HUES6 (cell line): ENCODE measurements around the gene SLC3A2.
A peak's percentile ranks its signal among the peaks of the same experiment; 100 is the strongest.
"Not testable (repeated sequence)": the region's sequence is repeated elsewhere in the genome, so short reads cannot be mapped to it uniquely, and the experiment has no call there.

ENCODE experiments used
- H3K27ac ChIP-seq: 2 replicates; pipeline ENCODE4 v1.7.0; 2013; ENCODE audit warnings: low read depth, mild to moderate bottlenecking, low read length, inconsistent platforms
- H3K27me3 ChIP-seq: 2 replicates; pipeline ENCODE4 v1.6.1; 2013; ENCODE audit warnings: low read length; ENCODE audit not compliant: control insufficient read depth, insufficient read depth
- H3K36me3 ChIP-seq: 2 replicates; pipeline ENCODE4 v1.6.1; 2013; ENCODE audit warnings: low read length; ENCODE audit not compliant: control insufficient read depth, insufficient read depth
- H3K4me1 ChIP-seq: 2 replicates; pipeline ENCODE4 v1.6.1; 2013; ENCODE audit warnings: low read length; ENCODE audit not compliant: control insufficient read depth, insufficient read depth
- H3K4me3 ChIP-seq: 2 replicates; pipeline ENCODE4 v1.5.1; 2013; ENCODE audit warnings: low read depth, low read length
- H3K9ac ChIP-seq: one replicate; pipeline ENCODE4 v1.6.1; 2013; ENCODE audit warnings: mild to moderate bottlenecking, low read length
- H3K9me3 ChIP-seq: 2 replicates; pipeline ENCODE4 v1.6.1; 2013; ENCODE audit warnings: low read depth, low read length; ENCODE audit not compliant: control insufficient read depth, insufficient read depth

SLC3A2 gene

GRCh38 chr11:62926680-62927455 lies 46.2 kb downstream of the SLC3A2 start:
- peak overlapping the region; percentile 7 for H3K9ac ChIP-seq
- H3K4me1 ChIP-seq, result peaks cover 35% of the 10 kb centered on the region
- H3K27ac ChIP-seq, result no peak overlapping the region
- peak overlapping the region; percentile 75 for H3K4me3 ChIP-seq
- H3K27me3 ChIP-seq, result peaks cover 74% of the 10 kb centered on the region
- H3K36me3 ChIP-seq, result no peaks in the 10 kb centered on the region
- H3K9me3 ChIP-seq, result no peaks in the 10 kb centered on the region

- peaks cover 63% of the 10 kb centered on the region for H3K27me3 ChIP-seq
- no peaks in the 10 kb centered on the region for H3K36me3 ChIP-seq
- peaks cover 32% of the 10 kb centered on the region for H3K4me1 ChIP-seq
- H3K9ac ChIP-seq, result no peak overlapping the region
- H3K27ac ChIP-seq, result no peak overlapping the region
- H3K4me3 ChIP-seq, result no peak overlapping the region
- H3K9me3 ChIP-seq, result no peaks in the 10 kb centered on the region
Observed at GRCh38 chr11:62928011-62928410, 47.3 kb downstream of the SLC3A2 start.

- H3K9me3 ChIP-seq, result no peaks in the 10 kb centered on the region
- peaks cover 47% of the 10 kb centered on the region for H3K27me3 ChIP-seq
- no peak overlapping the region for H3K27ac ChIP-seq
Observed at GRCh38 chr11:62930157-62930556, 49.5 kb downstream of the SLC3A2 start.

GRCh38 chr11:62930666-62931065 lies 50.0 kb downstream of the SLC3A2 start:
- peaks cover 42% of the 10 kb centered on the region for H3K27me3 ChIP-seq
- H3K9ac ChIP-seq, result no peak overlapping the region

More at GRCh38 chr11:62930157-62930556, 49.5 kb downstream of the SLC3A2 start:
- H3K4me3 ChIP-seq, result no peak overlapping the region
- H3K9ac ChIP-seq, result no peak overlapping the region
- peaks cover 31% of the 10 kb centered on the region for H3K4me1 ChIP-seq
- H3K36me3 ChIP-seq, result no peaks in the 10 kb centered on the region

GRCh38 chr11:62931499-62932278 lies 51.0 kb downstream of the SLC3A2 start:
- Histone ChIP-seq H3K36me3 (no peaks in the 10 kb centered on the region), H3K27me3 (peaks cover 32% of the 10 kb centered on the region), H3K9ac (no peak overlapping the region), H3K4me3 (no peak overlapping the region), H3K9me3 (peaks cover 2% of the 10 kb centered on the region; the same call in 1 of the 2 replicates), H3K4me1 (peaks cover 28% of the 10 kb centered on the region), H3K27ac (no peak overlapping the region)

More at GRCh38 chr11:62930666-62931065, 50.0 kb downstream of the SLC3A2 start:
- Histone ChIP-seq H3K4me1 (peaks cover 31% of the 10 kb centered on the region), H3K9me3 (no peaks in the 10 kb centered on the region), H3K36me3 (no peaks in the 10 kb centered on the region), H3K27ac (no peak overlapping the region), H3K4me3 (no peak overlapping the region)

- Histone ChIP-seq H3K9me3 (peaks cover 8% of the 10 kb centered on the region; the same call in 1 of the 2 replicates), H3K36me3 (no peaks in the 10 kb centered on the region), H3K4me3 (no peak overlapping the region), H3K4me1 (peaks cover 13% of the 10 kb centered on the region), H3K27ac (no peak overlapping the region), H3K9ac (no peak overlapping the region), H3K27me3 (peaks cover 16% of the 10 kb centered on the region)
Observed at GRCh38 chr11:62933285-62933684, 52.6 kb downstream of the SLC3A2 start.

- H3K9ac ChIP-seq, result no peak overlapping the region
- no peak overlapping the region for H3K27ac ChIP-seq
- peaks cover 9% of the 10 kb centered on the region for H3K27me3 ChIP-seq
- no peak overlapping the region for H3K4me3 ChIP-seq
- H3K4me1 ChIP-seq, result peaks cover 10% of the 10 kb centered on the region
- no peaks in the 10 kb centered on the region for H3K36me3 ChIP-seq
- H3K9me3 ChIP-seq, result peaks cover 8% of the 10 kb centered on the region; the same call in 1 of the 2 replicates
Observed at GRCh38 chr11:62933750-62934495, 53.2 kb downstream of the SLC3A2 start.

- Histone ChIP-seq H3K36me3 (no peaks in the 10 kb centered on the region), H3K4me1 (peaks cover 10% of the 10 kb centered on the region), H3K27me3 (peaks cover 5% of the 10 kb centered on the region; the same call in 1 of the 2 replicates), H3K9me3 (peaks cover 8% of the 10 kb centered on the region; the same call in 1 of the 2 replicates), H3K27ac (no peak overlapping the region), H3K4me3 (no peak overlapping the region), H3K9ac (no peak overlapping the region)
Observed at GRCh38 chr11:62934496-62934785, 53.7 kb downstream of the SLC3A2 start.

GRCh38 chr11:62937528-62937927 lies 56.8 kb downstream of the SLC3A2 start:
- not testable (repeated sequence) for H3K9ac ChIP-seq, H3K27me3 ChIP-seq, H3K27ac ChIP-seq, H3K4me1 ChIP-seq, H3K36me3 ChIP-seq, H3K4me3 ChIP-seq, H3K9me3 ChIP-seq
